GM13977 (cell line): Measurements from ENCODE around the gene FCN3.

Experiments
- DNase-seq: peaks from one replicate; pipeline ENCODE4 v3.0.0; 2012; ENCODE audit warnings: low spot score
- CTCF ChIP-seq: IDR thresholded peaks from 2 replicates; pipeline ENCODE4 v1.5.1; 2012; ENCODE audit warnings: mild to moderate bottlenecking, control low read depth; ENCODE audit not compliant: insufficient read depth; ENCODE audit errors: extremely low read depth, missing control alignments
- in situ Hi-C: fragments of 300-500 bp; cut with MboI; formaldehyde crosslinking; loops from one replicate; pipeline ENCODE4 v1.12.0; 2022; ENCODE audit warnings: low sequenced_read_pairs, low pct_unique_long_range_greater_than_20kb, mixed read lengths, inconsistent platforms; ENCODE audit not compliant: unreplicated experiment

The FCN3 gene

GRCh38 chr1:27350663-27351540, 23.7 kb downstream of the FCN3 start:
- TF ChIP-seq CTCF = no peak
- in situ Hi-C loops = no loop called here
- no peak for DNase-seq

GRCh38 chr1:27349784-27350662, 24.6 kb downstream of the FCN3 start:
- DNase-seq = no peak
- in situ Hi-C loops = no loop called here

GRCh38 chr1:27348861-27349783, 25.5 kb downstream of the FCN3 start:
- no peak for TF ChIP-seq CTCF
- no peak for DNase-seq
- in situ Hi-C loops = no loop called here

More at GRCh38 chr1:27349784-27350662, 24.6 kb downstream of the FCN3 start:
- no peak for TF ChIP-seq CTCF

- DNase-seq = no peak
- in situ Hi-C loops = no loop called here
Observed at GRCh38 chr1:27346991-27347624, 27.5 kb downstream of the FCN3 start.

GRCh38 chr1:27346357-27346756, 28.3 kb downstream of the FCN3 start:
- DNase-seq = no peak
- TF ChIP-seq CTCF = no peak
- in situ Hi-C loops = no loop called here

More at GRCh38 chr1:27346991-27347624, 27.5 kb downstream of the FCN3 start:
- no peak for TF ChIP-seq CTCF
